Measurements from ENCODE around the gene MYO3B. TPM values are rescaled to one million over a fixed set of nuclear protein-coding genes. Genes with fewer than 3 reads are reported as not detected.

MYO3B gene
- polyA plus RNA-seq, 1 of the 3 experiments (the other 2 are of a cell fraction): not detected

DNA sequence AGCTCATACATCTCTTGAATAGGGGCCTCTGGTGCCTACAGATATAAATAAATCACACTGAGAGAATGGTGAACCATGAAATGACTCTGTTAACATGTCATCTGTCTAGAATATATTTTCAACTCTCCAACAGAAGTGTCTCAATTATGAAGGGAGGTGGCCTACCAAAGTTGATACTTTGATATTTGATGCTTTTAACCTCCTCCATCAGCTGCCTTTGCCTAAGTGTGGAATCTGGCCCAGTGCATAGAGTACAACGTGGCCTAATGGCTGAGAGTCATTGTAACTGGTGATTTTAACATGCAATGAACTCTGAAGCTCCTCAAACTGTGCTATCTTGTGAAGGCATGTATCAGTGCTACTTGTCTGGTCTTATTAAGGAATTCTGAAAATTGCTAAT is 93.4 kb downstream of the MYO3B start:
- Histone ChIP-seq H3K79me2 (ENCODE audit: insufficient read depth) (no peaks in the 10 kb centered on the region), H3K4me2 (no peak overlapping the region), H3K27me3 (ENCODE audit: insufficient read depth) (no peaks in the 10 kb centered on the region), H4K20me1 (ENCODE audit: insufficient read depth) (no peaks in the 10 kb centered on the region), H3K4me3 (ENCODE audit: low read depth in 2 of 2, low read length in 1 of 2) (no peak overlapping the region), H3K9me2 (no peaks in the 10 kb centered on the region), H3K9ac (no peak overlapping the region), H3K36me3 (replicated peaks in 1 of 2; ENCODE audit: control insufficient read depth in 1 of 2, insufficient read depth in 2 of 2, low read length in 1 of 2) (no peaks in the 10 kb centered on the region), H3F3A (replicated peaks; ENCODE audit: insufficient read depth) (no peaks in the 10 kb centered on the region), H3K27ac (ENCODE audit: low read depth in 2 of 2, low read length in 1 of 2) (no peak overlapping the region), H3K9me3 (no peaks in the 10 kb centered on the region), H3K4me1 (ENCODE audit: control insufficient read depth in 1 of 2, insufficient read depth in 2 of 2, low read depth in 1 of 2, low read length in 1 of 2) (peaks cover 0 to 3% of the 10 kb centered on the region in 2 experiments; a peak in 2 of 4 replicates), H2AFZ (ENCODE audit: low read depth) (no peak overlapping the region)
- no peak for DNase-seq
- POLR2A ChIA-PET: no interaction called here
- WGBS (ENCODE audit: low lambda C conversion rate): 33% methylated on average over 1 of the region's 1 CpG
- TF ChIP-seq TAF1 (IDR thresholded peaks at IDR 0.05; ENCODE audit: borderline replicate concordance, low read depth, low read length) (no peak), TEAD4 (IDR thresholded peaks at IDR 0.05; ENCODE audit: borderline replicate concordance, insufficient read depth) (no peak), NFIC (IDR thresholded peaks at IDR 0.05; ENCODE audit: borderline replicate concordance) (no peak), CHD2 (IDR thresholded peaks at IDR 0.05; ENCODE audit: low read length, partially characterized antibody) (no peak), MXI1 (IDR thresholded peaks at IDR 0.05; ENCODE audit: low read depth, low read length) (no peak), RFX5 (IDR thresholded peaks at IDR 0.05; ENCODE audit: low read length) (no peak), GATA2 (CRISPR knock-in tag; IDR thresholded peaks at IDR 0.05) (no peak), GABPA (IDR thresholded peaks at IDR 0.05; ENCODE audit: low read depth) (no peak), FOSL2 (IDR thresholded peaks at IDR 0.05; ENCODE audit: borderline replicate concordance, low read depth) (no peak), TCF12 (IDR thresholded peaks at IDR 0.05) (no peak), MEF2A (IDR thresholded peaks at IDR 0.05; ENCODE audit: borderline replicate concordance, low read depth) (no peak), JUND (IDR thresholded peaks at IDR 0.05) (no peak), EP300 (IDR thresholded peaks at IDR 0.05; ENCODE audit: borderline replicate concordance in 1 of 2, low read depth in 1 of 2, low read length in 1 of 2) (no peak), SIN3A (IDR thresholded peaks at IDR 0.05; ENCODE audit: borderline replicate concordance, low read depth, low read length) (no peak), FOXM1 (IDR thresholded peaks at IDR 0.05; ENCODE audit: low read depth) (no peak), FOXJ3 (CRISPR knock-in tag; IDR thresholded peaks at IDR 0.05) (no peak), RAD21 (IDR thresholded peaks at IDR 0.05; ENCODE audit: low read length) (no peak), POLR2AphosphoS5 (IDR thresholded peaks at IDR 0.05; ENCODE audit: low read depth, low read length) (no peak)
- TF ChIP-seq, protein P1, sequence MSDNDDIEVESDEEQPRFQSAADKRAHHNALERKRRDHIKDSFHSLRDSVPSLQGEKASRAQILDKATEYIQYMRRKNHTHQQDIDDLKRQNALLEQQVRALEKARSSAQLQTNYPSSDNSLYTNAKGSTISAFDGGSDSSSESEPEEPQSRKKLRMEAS (IDR thresholded peaks at IDR 0.05; ENCODE audit: low read depth): no peak
- TF ChIP-seq, protein P2, sequence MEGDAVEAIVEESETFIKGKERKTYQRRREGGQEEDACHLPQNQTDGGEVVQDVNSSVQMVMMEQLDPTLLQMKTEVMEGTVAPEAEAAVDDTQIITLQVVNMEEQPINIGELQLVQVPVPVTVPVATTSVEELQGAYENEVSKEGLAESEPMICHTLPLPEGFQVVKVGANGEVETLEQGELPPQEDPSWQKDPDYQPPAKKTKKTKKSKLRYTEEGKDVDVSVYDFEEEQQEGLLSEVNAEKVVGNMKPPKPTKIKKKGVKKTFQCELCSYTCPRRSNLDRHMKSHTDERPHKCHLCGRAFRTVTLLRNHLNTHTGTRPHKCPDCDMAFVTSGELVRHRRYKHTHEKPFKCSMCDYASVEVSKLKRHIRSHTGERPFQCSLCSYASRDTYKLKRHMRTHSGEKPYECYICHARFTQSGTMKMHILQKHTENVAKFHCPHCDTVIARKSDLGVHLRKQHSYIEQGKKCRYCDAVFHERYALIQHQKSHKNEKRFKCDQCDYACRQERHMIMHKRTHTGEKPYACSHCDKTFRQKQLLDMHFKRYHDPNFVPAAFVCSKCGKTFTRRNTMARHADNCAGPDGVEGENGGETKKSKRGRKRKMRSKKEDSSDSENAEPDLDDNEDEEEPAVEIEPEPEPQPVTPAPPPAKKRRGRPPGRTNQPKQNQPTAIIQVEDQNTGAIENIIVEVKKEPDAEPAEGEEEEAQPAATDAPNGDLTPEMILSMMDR (IDR thresholded peaks at IDR 0.05): no peak
- CTCF ChIA-PET: no interaction called here

Data from SK-N-SH (cell line).